ENCODE results near the gene FAM78A. TPM values are rescaled to one million over a fixed set of nuclear protein-coding genes. Genes with fewer than 3 reads are reported as not detected.

Gene FAM78A
- total RNA-seq = 1.9 and 6.8 TPM in 2 replicates

GRCh38 chr9:131276094-131276888 lies at the start of gene FAM78A:
Gene FAM78A, minus strand, starts transcription at chr9:131276510. Its CDS starts 331 bp downstream, at chr9:131276179.

GRCh38 chr9:131289301-131290035 lies 13.2 kb upstream of the FAM78A start, which contains the start of gene PLPP7:
Gene PLPP7, plus strand, starts transcription at chr9:131289723. Its CDS starts 275 bp downstream, at chr9:131289998.

Other genes with a start within 250 kb of the FAM78A start
- gene AIF1L, start 180.0 kb downstream of the FAM78A start, total RNA-seq = 6.5 and 16.4 TPM in 2 replicates
- gene NUP214, start 150.9 kb downstream of the FAM78A start, total RNA-seq = 8.4 and 16.0 TPM in 2 replicates
- 0.32 and 0.46 TPM in 2 replicates for gene PLPP7, start 13.2 kb upstream of the FAM78A start, total RNA-seq
- gene PRRC2B, start 117.6 kb upstream of the FAM78A start, total RNA-seq = 36.3 and 50.0 TPM in 2 replicates
- 22.1 and 32.8 TPM in 2 replicates for gene POMT1, start 226.4 kb upstream of the FAM78A start, total RNA-seq

Data from epithelial cell of umbilical artery (primary cell).